ENCODE data around the gene RALA.
"Not testable (repeated sequence)": the region's sequence is repeated elsewhere in the genome, so short reads cannot be mapped to it uniquely, and the experiment has no call there.

The RALA gene

GRCh38 chr7:39733881-39734632 is 110.7 kb downstream of the RALA start:
- peak; percentile 50 for DNase-seq

- no peak for DNase-seq
These were observed 111.2 kb downstream of the RALA start for GRCh38 chr7:39734633-39735004.

- no peak for DNase-seq
These were observed 112.5 kb downstream of the RALA start for GRCh38 chr7:39735903-39736302.

- DNase-seq = no peak
These were observed 118.7 kb downstream of the RALA start for GRCh38 chr7:39741942-39742623.

GRCh38 chr7:39744620-39745019 is 121.2 kb downstream of the RALA start:
- no peak for DNase-seq

- DNase-seq = peak; percentile 43
These were observed 121.9 kb downstream of the RALA start for GRCh38 chr7:39745320-39745719.

GRCh38 chr7:39746103-39746819 is 122.9 kb downstream of the RALA start:
- peak; percentile 92 for DNase-seq

- no peak for DNase-seq
These were observed 125.8 kb downstream of the RALA start for GRCh38 chr7:39749177-39749576.

GRCh38 chr7:39749717-39750116 is 126.3 kb downstream of the RALA start:
- no peak for DNase-seq

GRCh38 chr7:39750253-39751077 is 127.1 kb downstream of the RALA start:
- no peak for DNase-seq

GRCh38 chr7:39753237-39753636 is 129.9 kb downstream of the RALA start:
- not testable (repeated sequence) for DNase-seq

GRCh38 chr7:39753823-39754325 is 130.5 kb downstream of the RALA start:
- DNase-seq = no peak

GRCh38 chr7:39754326-39755120 is 131.2 kb downstream of the RALA start:
- DNase-seq = peak; percentile 63

GRCh38 chr7:39757604-39758003 is 134.2 kb downstream of the RALA start:
- DNase-seq = no peak
